HG03025 (cell line): Measurements from ENCODE around the gene TTC3.
"Not testable (repeated sequence)": the region's sequence is repeated elsewhere in the genome, so short reads cannot be mapped to it uniquely, and the experiment has no call there.

Source experiments
- ATAC-seq: cut with Tn5 transposase; IDR thresholded peaks from one replicate; pipeline ENCODE4 v1.9.1; 2021; ENCODE audit warnings: mild to moderate bottlenecking, moderate library complexity; ENCODE audit not compliant: unreplicated experiment, low FRiP score

TTC3 gene

GRCh38 chr21:37220981-37221664 is 148.1 kb downstream of the TTC3 start:
- ATAC-seq = peak; percentile 89

GRCh38 chr21:37222248-37222647 is 149.2 kb downstream of the TTC3 start:
- ATAC-seq = not testable (repeated sequence)

GRCh38 chr21:37223804-37224345 is 150.8 kb downstream of the TTC3 start:
- no peak for ATAC-seq

- no peak for ATAC-seq
Measured at GRCh38 chr21:37224861-37225839, 152.1 kb downstream of the TTC3 start.

- ATAC-seq = no peak
Measured at GRCh38 chr21:37226041-37226920, 153.2 kb downstream of the TTC3 start.

GRCh38 chr21:37227071-37228002 is 154.3 kb downstream of the TTC3 start:
- ATAC-seq = no peak

GRCh38 chr21:37228003-37228400 is 154.9 kb downstream of the TTC3 start:
- no peak for ATAC-seq

- ATAC-seq = no peak
Measured at GRCh38 chr21:37230632-37231248, 157.7 kb downstream of the TTC3 start.

- no peak for ATAC-seq
Measured at GRCh38 chr21:37231249-37231645, 158.2 kb downstream of the TTC3 start.

GRCh38 chr21:37231671-37232070 is 158.6 kb downstream of the TTC3 start:
- ATAC-seq = no peak

GRCh38 chr21:37232274-37233018 is 159.4 kb downstream of the TTC3 start:
- peak; percentile 59 for ATAC-seq

GRCh38 chr21:37233551-37234146 is 160.6 kb downstream of the TTC3 start:
- ATAC-seq = no peak

GRCh38 chr21:37237346-37237745 is 164.3 kb downstream of the TTC3 start:
- no peak for ATAC-seq

GRCh38 chr21:37237764-37238163 is 164.7 kb downstream of the TTC3 start:
- no peak for ATAC-seq

- ATAC-seq = no peak
Measured at GRCh38 chr21:37240978-37241377, 167.9 kb downstream of the TTC3 start.

GRCh38 chr21:37241426-37241825 is 168.4 kb downstream of the TTC3 start:
- ATAC-seq = no peak

GRCh38 chr21:37243961-37244360 is 170.9 kb downstream of the TTC3 start:
- no peak for ATAC-seq
